Keratinocyte (primary cell): ENCODE results near the gene CNIH4. TPM values are rescaled to one million over a fixed set of nuclear protein-coding genes. Genes with fewer than 3 reads are reported as not detected.

Experiments used
- DNase-seq: peaks from one replicate; pipeline ENCODE4 v3.0.0-alpha.2; 2011; ENCODE audit warnings: low read depth, missing footprints, low spot score
- FAIRE-seq: peaks from 2 replicates; lab custom pipeline; 2011; peaks lifted over from hg19 to GRCh38; lab: Jason Lieb, UNC
- H2AFZ ChIP-seq: 2 replicates; pipeline ENCODE4 v1.6.0; 2012; ENCODE audit warnings: low read length, control low read depth, inconsistent platforms; ENCODE audit not compliant: control insufficient read depth
- H3K27ac ChIP-seq: 2 replicates; pipeline ENCODE4 v1.5.1; 2011; ENCODE audit warnings: low read length; ENCODE audit not compliant: control insufficient read depth, insufficient read depth
- H3K27me3 ChIP-seq: 3 replicates; pipeline ENCODE4 v1.6.0; 2011; ENCODE audit warnings: low read length; ENCODE audit not compliant: control insufficient read depth, insufficient read depth; ENCODE audit errors: extremely low read depth
- H3K36me3 ChIP-seq, 2 experiments: 2 replicates in 1 of 2; 3 replicates in 1 of 2; pipeline ENCODE4 v1.5.1; 2011; ENCODE audit warnings: low read length in 2 of 2, mild to moderate bottlenecking in 1 of 2; ENCODE audit not compliant: control insufficient read depth in 2 of 2, insufficient read depth in 2 of 2; ENCODE audit errors: extremely low read depth in 1 of 2
- H3K4me1 ChIP-seq: 3 replicates; pipeline ENCODE4 v1.5.1; 2011; ENCODE audit warnings: low read length; ENCODE audit not compliant: control insufficient read depth, insufficient read depth; ENCODE audit errors: extremely low read depth
- H3K4me2 ChIP-seq: 3 replicates; pipeline ENCODE4 v1.6.0; 2011; ENCODE audit warnings: low read depth, low read length; ENCODE audit not compliant: control insufficient read depth, insufficient read depth; ENCODE audit errors: extremely low read depth
- H3K4me3 ChIP-seq, 3 experiments: fragments of 200-600 bp in 1 of 3; sonication (generic) in 1 of 3; 2 replicates in 2 of 3; 3 replicates in 1 of 3; pipeline ENCODE4 v1.5.1; 2011 to 2016; ENCODE audit warnings: low read length in 3 of 3, mild to moderate bottlenecking in 3 of 3, control low read depth in 2 of 3, inconsistent platforms in 1 of 3, low read depth in 1 of 3, mixed read lengths in 1 of 3, mixed run types in 1 of 3, moderate library complexity in 1 of 3; ENCODE audit not compliant: control insufficient read depth in 2 of 3, insufficient read depth in 2 of 3; ENCODE audit errors: extremely low read depth in 1 of 3
- H3K79me2 ChIP-seq: 2 replicates; pipeline ENCODE4 v1.6.0; 2012; ENCODE audit warnings: low read length; ENCODE audit not compliant: control insufficient read depth, insufficient read depth
- H3K9ac ChIP-seq: 3 replicates; pipeline ENCODE4 v1.6.0; 2011; ENCODE audit warnings: low read length; ENCODE audit not compliant: control insufficient read depth, insufficient read depth; ENCODE audit errors: extremely low read depth
- H3K9me1 ChIP-seq: 3 replicates; pipeline ENCODE4 v1.6.0; 2011; ENCODE audit warnings: low read length; ENCODE audit not compliant: control insufficient read depth, insufficient read depth; ENCODE audit errors: extremely low read depth
- H3K9me3 ChIP-seq: 2 replicates; pipeline ENCODE4 v1.5.1; 2012; ENCODE audit warnings: low read depth, low read length; ENCODE audit not compliant: control insufficient read depth
- H4K20me1 ChIP-seq: 3 replicates; pipeline ENCODE4 v1.6.0; 2011; ENCODE audit warnings: low read length; ENCODE audit not compliant: control insufficient read depth, insufficient read depth; ENCODE audit errors: extremely low read depth
- CTCF ChIP-seq, 3 experiments: IDR thresholded peaks in 1 of 3; conservative IDR thresholded peaks in 1 of 3; optimal IDR thresholded peaks in 1 of 3; 2 replicates in 2 of 3; 3 replicates in 1 of 3; pipeline versions ENCODE3 to v1.5.1; 2011; ENCODE audit warnings: low read length in 3 of 3, mild to moderate bottlenecking in 3 of 3, moderate library complexity in 2 of 3, control low read depth in 1 of 3, inconsistent platforms in 1 of 3; ENCODE audit not compliant: insufficient read depth in 2 of 3; ENCODE audit errors: extremely low read depth in 1 of 3
- EZH2 ChIP-seq: IDR thresholded peaks from one replicate; pipeline ENCODE4 v1.6.1; 2012; ENCODE audit warnings: inconsistent platforms, mild to moderate bottlenecking, low read length, moderate library complexity
- dilution Hi-C: fragments of 300-500 bp; cut with MboI; formaldehyde crosslinking; loops from one replicate; pipeline ENCODE4 v1.7.0; 2020; ENCODE audit warnings: low sequenced_read_pairs; ENCODE audit not compliant: extremely low pct_ligation_motif_present
- polyA plus RNA-seq, 5 experiments: library from polyadenylated mRNA; depleted of rRNA in 3 of 5; stranded (reverse) in 3 of 5; stranded (forward) in 1 of 5; unstranded in 1 of 5; fragments of >200 nt; gene quantifications; 1 replicate in 1 of 5; 2 replicates in 3 of 5; 3 replicates in 1 of 5; pipeline versions ENCODE4 v1.2.1 to v1.2.3, GENCODE V29; 2011 to 2012; ENCODE audit warnings: missing spikeins in 2 of 5, low read depth in 1 of 5, low replicate concordance in 1 of 5

Gene CNIH4
- polyA plus RNA-seq, 1 donor (not counting 4 experiments of a cell fraction or from before 2014, with no cell fraction given) = 139 TPM

GRCh38 chr1:224406216-224406615, 49.5 kb downstream of the CNIH4 start:
- dilution Hi-C loops = no loop called here
- Histone ChIP-seq H3K36me3 (peaks cover 12 to 16% of the 10 kb centered on the region in 2 experiments), H3K4me3 (no peak overlapping the region), H3K9me3 (no peaks in the 10 kb centered on the region), H3K9ac (no peak overlapping the region), H3K27me3 (no peaks in the 10 kb centered on the region), H3K4me1 (peaks cover 8% of the 10 kb centered on the region), H3K9me1 (no peaks in the 10 kb centered on the region), H4K20me1 (no peaks in the 10 kb centered on the region), H3K79me2 (peaks cover 5% of the 10 kb centered on the region), H3K4me2 (no peak overlapping the region), H3K27ac (no peak overlapping the region), H2AFZ (no peak overlapping the region)
- DNase-seq (no peak), FAIRE-seq (no peak)
- no peak for TF ChIP-seq CTCF (optimal IDR thresholded peaks at IDR 0.05 in 1 of 3, IDR thresholded peaks at IDR 0.05 in 1 of 3, conservative IDR thresholded peaks at IDR 0.05 in 1 of 3; ENCODE audit: extremely low read depth in 1 of 3, insufficient read depth in 2 of 3, low read length in 3 of 3)
- TF ChIP-seq EZH2 = no peak

GRCh38 chr1:224407571-224408293, 51.1 kb downstream of the CNIH4 start:
- peaks cover 13 to 16% of the 10 kb centered on the region in 2 experiments for H3K36me3 ChIP-seq
- TF ChIP-seq CTCF (optimal IDR thresholded peaks at IDR 0.05 in 1 of 3, IDR thresholded peaks at IDR 0.05 in 1 of 3, conservative IDR thresholded peaks at IDR 0.05 in 1 of 3; ENCODE audit: extremely low read depth in 1 of 3, insufficient read depth in 2 of 3, low read length in 3 of 3) = no peak
- TF ChIP-seq EZH2 = no peak
- peaks cover 5% of the 10 kb centered on the region for H3K79me2 ChIP-seq
- H3K9me1 ChIP-seq = no peaks in the 10 kb centered on the region
- H3K27me3 ChIP-seq = no peaks in the 10 kb centered on the region
- H3K9ac ChIP-seq = no peak overlapping the region
- peak overlapping the region; percentile 10 for H3K27ac ChIP-seq
- no peak overlapping the region for H3K4me3 ChIP-seq
- no peaks in the 10 kb centered on the region for H3K9me3 ChIP-seq
- no peak for FAIRE-seq
- H3K4me2 ChIP-seq = no peak overlapping the region
- H4K20me1 ChIP-seq = no peaks in the 10 kb centered on the region
- peaks cover 8% of the 10 kb centered on the region for H3K4me1 ChIP-seq
- dilution Hi-C loops = no loop called here
- DNase-seq = no peak
- H2AFZ ChIP-seq = no peak overlapping the region
